Measurements from ENCODE around the gene HMGB1.

GRCh38 chr13:30473675-30474074 lies 7.9 kb upstream of the HMGB1 start:
- TF ChIP-seq SIN3A (IDR thresholded peaks at IDR 0.05; ENCODE audit: borderline replicate concordance, insufficient read depth, low read length) (no peak), REST (IDR thresholded peaks at IDR 0.05; ENCODE audit: insufficient read depth in 1 of 2, low read depth in 2 of 2, low read length in 2 of 2) (no peak), TAF1 (IDR thresholded peaks at IDR 0.05; ENCODE audit: borderline replicate concordance, insufficient read depth, low read length) (no peak), FOXP2 (optimal IDR thresholded peaks at IDR 0.05; ENCODE audit: borderline replicate concordance, extremely low read depth, extremely low read length, insufficient read depth) (no peak), POLR2AphosphoS5 (IDR thresholded peaks at IDR 0.05; ENCODE audit: low read depth, low read length) (no peak)

Measured in PFSK-1 (cell line).